Skin epidermis (tissue), 12 donors: ENCODE data around the gene PRDM15.

Source experiments
- H3K27ac ChIP-seq, 21 experiments: fragments of 200-600 bp; sonication (generic) in 11 of 21; one replicate each; pipeline ENCODE4 v1.5.0; 2020; ENCODE audit warnings: mild to moderate bottlenecking in 3 of 21, inconsistent platforms in 2 of 21, moderate library complexity in 2 of 21
- H3K4me3 ChIP-seq, 7 experiments: fragments of 200-600 bp; sonication (generic) in 2 of 7; one replicate each; pipeline ENCODE4 v1.5.0; 2020; ENCODE audit warnings: inconsistent platforms in 2 of 7, mild to moderate bottlenecking in 2 of 7, moderate library complexity in 1 of 7

PRDM15 gene

GRCh38 chr21:41816583-41817165 lies 62.5 kb downstream of the PRDM15 start:
- Histone ChIP-seq H3K4me3 (no peak overlapping the region), H3K27ac (peak overlapping the region in 1 of 21 experiments; percentile 16)

- Histone ChIP-seq H3K27ac (no peak overlapping the region), H3K4me3 (no peak overlapping the region)
Measured at GRCh38 chr21:41815652-41816582, 63.2 kb downstream of the PRDM15 start.

GRCh38 chr21:41813226-41813625 lies 65.9 kb downstream of the PRDM15 start:
- Histone ChIP-seq H3K4me3 (no peak overlapping the region), H3K27ac (no peak overlapping the region)

- H3K27ac ChIP-seq = no peak overlapping the region
- no peak overlapping the region for H3K4me3 ChIP-seq
Measured at GRCh38 chr21:41812679-41813078, 66.5 kb downstream of the PRDM15 start.

GRCh38 chr21:41810597-41810932 lies 68.6 kb downstream of the PRDM15 start:
- H3K27ac ChIP-seq = no peak overlapping the region
- H3K4me3 ChIP-seq = no peak overlapping the region

GRCh38 chr21:41809891-41810596 lies 69.1 kb downstream of the PRDM15 start:
- no peak overlapping the region for H3K27ac ChIP-seq
- no peak overlapping the region for H3K4me3 ChIP-seq

GRCh38 chr21:41808846-41809245 lies 70.3 kb downstream of the PRDM15 start:
- no peak overlapping the region for H3K4me3 ChIP-seq
- no peak overlapping the region for H3K27ac ChIP-seq

GRCh38 chr21:41808094-41808493 lies 71.0 kb downstream of the PRDM15 start:
- no peak overlapping the region for H3K27ac ChIP-seq
- no peak overlapping the region for H3K4me3 ChIP-seq

- H3K27ac ChIP-seq = no peak overlapping the region
- H3K4me3 ChIP-seq = no peak overlapping the region
Measured at GRCh38 chr21:41806773-41807172, 72.4 kb downstream of the PRDM15 start.

GRCh38 chr21:41805643-41806042 lies 73.5 kb downstream of the PRDM15 start:
- Histone ChIP-seq H3K27ac (no peak overlapping the region), H3K4me3 (no peak overlapping the region)

GRCh38 chr21:41805038-41805437 lies 74.1 kb downstream of the PRDM15 start:
- H3K4me3 ChIP-seq = no peak overlapping the region
- no peak overlapping the region for H3K27ac ChIP-seq

- Histone ChIP-seq H3K27ac (no peak overlapping the region), H3K4me3 (no peak overlapping the region)
Measured at GRCh38 chr21:41804381-41804780, 74.8 kb downstream of the PRDM15 start.

GRCh38 chr21:41803316-41803715 lies 75.8 kb downstream of the PRDM15 start:
- H3K4me3 ChIP-seq = no peak overlapping the region
- peak overlapping the region in 3 of 21 experiments; percentile 30 to 52 (median 32) for H3K27ac ChIP-seq

- Histone ChIP-seq H3K27ac (peak overlapping the region in 5 of 21 experiments; percentile 21 to 71 (median 32)), H3K4me3 (no peak overlapping the region)
Measured at GRCh38 chr21:41802684-41803083, 76.5 kb downstream of the PRDM15 start.

GRCh38 chr21:41802198-41802584 lies 77.0 kb downstream of the PRDM15 start:
- H3K4me3 ChIP-seq = no peak overlapping the region
- peak overlapping the region in 4 of 21 experiments; percentile 21 to 71 (median 41) for H3K27ac ChIP-seq

GRCh38 chr21:41801321-41802197 lies 77.6 kb downstream of the PRDM15 start:
- H3K27ac ChIP-seq = peak overlapping the region in 1 of 21 experiments; percentile 52

GRCh38 chr21:41800425-41801320 lies 78.5 kb downstream of the PRDM15 start:
- H3K27ac ChIP-seq = no peak overlapping the region
- no peak overlapping the region for H3K4me3 ChIP-seq

More at GRCh38 chr21:41801321-41802197, 77.6 kb downstream of the PRDM15 start:
- H3K4me3 ChIP-seq = no peak overlapping the region

GRCh38 chr21:41799763-41800162 lies 79.4 kb downstream of the PRDM15 start:
- H3K4me3 ChIP-seq = no peak overlapping the region
- no peak overlapping the region for H3K27ac ChIP-seq

- no peak overlapping the region for H3K4me3 ChIP-seq
- H3K27ac ChIP-seq = no peak overlapping the region
Measured at GRCh38 chr21:41798326-41798725, 80.8 kb downstream of the PRDM15 start.
